NCI-H2227 (cell line): ENCODE data around the gene CREB1.

Source experiments
- DNase-seq: peaks from one replicate; lab custom pipeline; 2025; ENCODE audit not compliant: unreplicated experiment; lab: John Stamatoyannopoulos, UW

The CREB1 gene

DNA sequence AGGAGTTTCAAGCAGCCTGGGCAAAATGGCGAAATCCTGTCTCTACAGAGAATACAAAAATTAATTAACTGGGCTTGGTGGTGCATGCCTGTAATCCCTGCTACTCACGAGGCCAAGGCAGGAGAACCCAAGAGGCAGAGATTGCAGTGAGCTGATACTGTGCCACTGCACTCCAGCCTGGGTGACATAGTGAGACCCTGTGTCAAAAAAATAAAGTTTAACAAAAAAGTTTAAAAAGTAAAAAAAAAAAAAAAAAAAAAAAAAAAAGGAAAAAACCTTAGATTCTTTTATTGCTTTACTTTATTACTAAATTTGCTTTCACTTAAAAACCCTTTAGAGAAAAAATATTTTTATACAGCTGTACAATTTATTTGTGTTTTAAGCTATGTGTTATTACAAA, 10.7 kb downstream of the CREB1 start:
- no peak for DNase-seq

DNA sequence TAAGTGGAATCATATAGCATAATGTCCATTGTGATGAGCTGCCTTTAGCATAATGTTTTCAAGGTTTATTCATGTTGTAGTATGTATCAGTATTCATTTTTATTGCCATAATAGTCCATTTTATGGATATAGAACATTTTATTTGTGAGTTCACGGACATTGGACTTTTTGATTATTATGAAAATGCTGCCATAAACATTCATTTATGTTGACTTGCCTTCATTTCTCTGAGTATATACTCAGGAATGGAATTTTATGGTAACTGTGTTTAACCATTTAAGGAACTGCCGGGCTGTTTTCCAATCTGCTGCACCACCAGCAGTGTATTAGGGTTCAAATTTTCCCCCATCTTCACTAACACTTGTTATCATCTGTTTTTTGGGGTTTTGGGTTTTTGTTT, 12.2 kb downstream of the CREB1 start:
- DNase-seq = no peak

DNA sequence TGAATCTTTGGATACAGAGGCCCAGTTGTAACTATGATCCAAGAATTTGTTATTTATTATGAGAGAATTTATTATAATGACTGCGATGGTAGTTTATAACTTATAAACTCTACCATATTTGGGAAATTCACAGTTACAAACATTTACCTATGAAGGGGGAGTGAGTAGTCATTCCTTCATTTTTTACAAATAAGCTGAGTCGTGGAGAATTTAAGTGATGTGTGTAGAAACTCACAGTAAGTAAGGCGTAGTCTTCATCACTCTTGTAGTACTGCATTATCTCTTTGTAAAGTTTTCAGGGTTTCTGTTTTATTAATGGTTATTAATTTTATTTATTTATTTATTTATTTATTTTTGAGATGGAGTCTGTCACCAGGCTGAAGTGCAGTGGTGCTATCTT, 13.5 kb downstream of the CREB1 start:
- no peak for DNase-seq

DNA sequence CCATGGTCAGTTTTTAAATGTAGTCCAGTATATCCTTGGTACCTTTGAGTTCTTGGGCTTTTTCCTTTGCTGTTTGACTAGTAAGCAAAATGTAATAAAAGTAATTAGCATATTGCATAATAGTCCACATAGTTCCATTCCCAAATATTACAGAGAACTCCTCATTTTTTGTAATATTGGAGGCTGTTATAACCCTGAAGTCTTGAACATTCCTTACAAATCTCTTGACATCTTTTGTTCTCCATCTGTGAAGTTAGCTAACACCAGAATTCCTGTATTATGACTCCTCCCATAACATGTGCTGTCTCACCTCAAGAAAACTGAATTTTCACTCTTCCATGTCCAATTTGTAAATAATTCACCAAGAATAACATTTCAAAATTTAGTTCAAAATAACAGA, 17.1 kb downstream of the CREB1 start:
- no peak for DNase-seq

DNA sequence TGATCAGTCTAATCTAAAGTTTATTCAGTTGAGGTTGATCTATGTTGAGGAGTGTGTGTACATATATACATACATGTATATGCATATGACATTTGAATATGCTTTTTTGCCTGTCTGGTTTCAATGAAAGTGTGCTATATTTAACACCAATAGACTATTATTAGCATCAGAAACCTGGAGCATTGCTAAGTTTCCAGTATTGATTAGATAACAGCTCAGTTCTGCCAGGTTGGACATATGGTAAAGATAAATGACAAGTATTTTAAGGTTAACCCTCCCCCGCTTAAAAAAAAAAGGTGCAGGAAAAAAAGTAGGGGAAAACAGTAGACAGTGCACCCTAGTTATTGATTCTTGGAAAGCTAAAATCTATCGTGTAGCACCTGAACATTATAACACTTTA, 19.4 kb downstream of the CREB1 start:
- DNase-seq = no peak

DNA sequence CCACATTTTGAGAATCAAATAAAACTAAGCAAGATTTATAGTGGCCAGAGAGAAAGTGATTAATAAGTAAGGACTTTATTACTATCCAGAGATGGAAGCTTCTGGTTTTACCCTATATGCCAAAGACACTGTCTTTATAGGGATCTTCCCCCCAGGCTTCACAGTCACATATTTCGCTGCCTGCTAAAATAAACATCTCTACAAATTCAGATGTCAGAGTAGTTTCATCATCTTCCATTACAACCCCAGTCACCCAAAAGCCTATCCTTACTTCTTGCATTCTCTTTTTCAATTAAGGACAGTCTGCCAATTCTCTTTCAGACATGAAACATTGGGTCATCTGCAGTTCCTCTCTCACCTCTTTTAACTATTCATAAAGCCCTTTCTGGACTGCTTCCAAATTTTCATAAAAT, 28.3 kb downstream of the CREB1 start:
- DNase-seq = no peak

DNA sequence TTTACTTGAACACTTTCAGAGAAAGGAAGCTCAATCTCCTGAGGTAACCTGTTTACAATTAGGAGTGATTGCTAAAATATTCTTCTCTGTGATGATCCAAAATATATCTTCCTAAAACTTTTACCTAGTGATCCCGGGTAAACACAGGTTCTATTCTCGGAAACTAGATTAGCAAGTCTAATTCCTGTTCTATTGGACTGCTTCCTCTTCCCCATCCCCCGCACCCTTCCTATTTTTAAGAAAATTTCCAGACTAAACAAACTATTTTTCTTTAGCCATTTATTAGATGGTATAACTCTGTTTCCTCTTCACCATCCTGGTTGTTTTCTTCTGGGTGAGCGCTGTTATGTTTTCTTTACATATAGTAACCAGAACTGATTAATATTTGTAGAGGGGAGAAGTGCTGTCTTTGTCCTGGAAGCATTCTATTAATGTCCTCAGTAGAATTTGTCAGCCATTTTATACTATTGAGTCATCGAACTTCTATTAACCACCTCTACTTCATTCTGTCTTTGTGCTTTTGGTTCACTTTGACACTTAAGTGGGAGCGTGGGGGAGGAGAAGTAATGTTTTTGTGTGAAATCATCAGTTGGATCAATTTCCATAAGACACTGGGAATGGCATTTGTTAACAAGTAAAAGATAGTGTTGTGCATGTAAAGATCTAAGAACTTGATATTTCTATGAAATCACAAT, 31.8 kb downstream of the CREB1 start:
- DNase-seq = no peak

DNA sequence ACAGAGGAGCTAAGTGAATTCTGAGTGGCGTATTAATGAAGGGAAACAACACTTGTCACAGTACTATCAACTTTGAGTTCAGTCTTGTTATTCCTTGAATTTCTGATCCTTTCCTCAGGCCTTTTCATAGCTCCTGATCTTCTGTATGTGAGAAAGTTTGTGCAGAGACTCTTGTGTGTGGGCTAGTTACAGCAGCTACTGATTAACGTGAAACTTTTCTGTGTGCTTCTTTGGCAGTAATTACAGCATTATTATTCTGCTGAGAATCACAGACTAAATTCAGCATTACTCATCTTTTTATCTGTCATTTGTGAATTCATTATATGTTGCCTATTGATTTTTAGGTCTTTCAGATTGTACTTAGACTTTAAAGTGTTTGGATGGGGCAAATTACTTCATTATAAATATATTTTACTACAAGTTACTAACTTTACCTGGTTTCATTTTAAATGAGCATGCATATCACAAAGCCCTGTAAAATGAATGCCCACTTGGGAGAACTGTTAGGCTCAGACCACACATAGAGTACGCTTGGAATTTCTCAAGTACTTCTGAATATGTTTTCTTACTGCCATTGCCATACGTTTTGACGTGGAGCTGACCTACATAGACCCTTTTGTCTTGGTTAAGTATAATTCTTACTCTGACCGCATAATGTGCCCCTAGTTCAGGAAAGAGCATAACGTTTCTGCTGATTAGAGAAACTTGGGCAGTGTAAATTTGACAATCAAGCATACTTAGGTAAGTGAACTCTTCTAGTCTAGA, 36.2 kb downstream of the CREB1 start:
- no peak for DNase-seq

DNA sequence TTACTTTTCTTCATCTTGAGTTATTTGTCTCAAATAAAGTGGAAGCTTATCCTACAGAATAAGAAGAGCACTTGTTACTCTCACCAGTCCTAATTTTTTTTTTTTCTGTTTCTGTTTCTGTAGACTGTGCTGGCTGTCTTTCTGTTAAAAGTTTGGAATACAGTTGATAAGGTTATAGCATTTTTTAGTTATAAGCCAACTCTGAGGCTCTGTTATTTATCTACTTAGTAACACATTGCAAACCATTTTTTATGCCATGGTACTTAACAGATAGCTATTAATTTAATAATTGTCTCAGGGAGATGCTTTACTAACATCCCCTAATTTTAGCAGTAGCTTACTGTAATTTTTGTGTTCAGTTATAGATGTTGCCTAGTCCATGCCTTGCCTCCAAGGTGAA, 37.9 kb downstream of the CREB1 start:
- DNase-seq = no peak

DNA sequence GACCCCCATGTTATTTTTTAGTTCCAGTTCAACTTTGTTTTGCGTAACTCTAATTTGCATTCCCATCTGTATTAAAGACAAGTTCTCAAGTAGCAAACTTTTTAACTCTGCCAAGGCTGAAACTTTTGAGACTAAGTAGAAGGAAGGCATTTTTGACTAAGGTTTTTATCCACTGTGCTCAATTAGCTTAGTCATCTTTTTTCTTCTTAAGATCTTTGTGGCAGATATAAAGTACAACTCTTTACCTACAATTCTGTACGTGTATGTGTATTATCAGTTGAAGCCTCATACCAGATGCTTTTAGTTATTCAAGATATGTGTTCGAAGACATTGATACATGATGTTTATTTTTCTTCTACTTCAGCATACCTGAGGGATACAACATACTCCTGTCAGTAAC, 41.6 kb downstream of the CREB1 start:
- DNase-seq = no peak

DNA sequence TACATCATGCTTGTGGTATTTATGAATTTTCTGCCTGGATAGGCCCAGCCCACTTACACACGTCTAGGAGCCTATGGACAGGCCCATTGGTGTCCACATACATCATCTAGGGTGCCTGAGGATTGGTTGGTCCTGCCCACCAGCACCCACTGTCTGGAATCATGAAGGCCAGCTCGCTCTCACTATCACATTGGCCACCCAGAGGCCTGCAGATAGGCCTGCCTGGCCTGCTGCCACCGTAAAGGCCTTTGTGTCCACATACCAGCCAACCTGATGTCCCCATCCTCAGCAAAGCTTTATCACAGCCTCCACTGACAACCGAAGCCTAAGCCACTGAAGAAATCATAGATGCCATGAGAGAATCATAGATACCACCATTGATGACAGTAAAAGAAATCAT, 55.2 kb downstream of the CREB1 start:
- DNase-seq = no peak

DNA sequence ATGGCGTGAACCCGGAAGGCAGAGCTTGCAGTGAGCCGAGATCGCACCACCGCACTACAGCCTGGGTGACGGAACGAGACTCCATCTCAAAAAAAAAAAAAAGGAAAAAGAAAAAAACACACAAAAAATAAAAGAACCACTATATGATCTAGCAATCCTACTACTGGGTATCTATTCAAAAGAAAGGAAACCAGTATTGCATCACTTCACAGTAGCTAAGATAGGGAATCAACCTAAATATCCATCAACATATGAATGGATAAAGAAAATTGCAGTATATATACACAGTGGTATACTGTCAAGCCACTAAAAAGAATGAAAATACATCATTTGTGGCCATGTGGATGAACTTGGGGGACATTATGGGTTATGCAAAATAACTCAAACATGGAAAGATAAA, 57.5 kb downstream of the CREB1 start:
- no peak for DNase-seq

DNA sequence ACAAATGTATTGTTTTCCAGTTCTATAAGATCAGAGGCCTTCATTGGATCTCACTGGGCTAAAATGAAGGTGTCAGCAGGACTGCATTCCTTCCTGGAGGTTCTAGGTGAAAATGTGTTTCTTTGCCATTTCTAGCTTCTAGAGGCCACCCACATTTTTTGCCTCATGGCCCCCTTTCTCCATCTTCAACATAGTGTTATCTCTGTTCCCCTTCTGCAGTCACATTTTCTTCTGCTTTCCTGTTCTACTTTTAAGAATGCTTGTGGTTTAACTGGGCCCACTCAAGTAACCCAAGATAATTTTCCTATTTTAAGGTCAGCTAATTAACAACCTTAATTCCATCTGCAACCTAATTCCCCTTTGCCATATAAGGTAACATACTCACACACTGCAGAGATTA, 59.4 kb downstream of the CREB1 start:
- DNase-seq = no peak

DNA sequence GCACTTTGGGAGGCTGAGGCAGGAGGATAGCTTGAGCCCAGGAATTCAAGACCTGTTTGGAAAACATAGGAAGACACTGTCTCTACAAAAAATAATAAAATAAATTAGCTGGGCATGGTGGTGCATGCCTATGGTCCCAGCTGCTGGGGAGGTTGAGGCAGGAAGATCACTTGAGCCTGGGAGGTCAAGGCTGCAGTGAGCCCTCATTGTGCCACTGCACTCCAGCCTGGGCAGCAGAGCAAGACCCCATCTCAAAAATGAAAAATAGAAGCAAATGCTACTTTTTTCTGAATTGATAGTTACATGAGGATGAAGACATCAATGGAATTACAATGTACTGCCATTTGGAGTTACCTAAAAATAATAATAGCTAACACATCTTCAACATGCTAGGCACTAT, 63.5 kb downstream of the CREB1 start:
- DNase-seq = no peak

DNA sequence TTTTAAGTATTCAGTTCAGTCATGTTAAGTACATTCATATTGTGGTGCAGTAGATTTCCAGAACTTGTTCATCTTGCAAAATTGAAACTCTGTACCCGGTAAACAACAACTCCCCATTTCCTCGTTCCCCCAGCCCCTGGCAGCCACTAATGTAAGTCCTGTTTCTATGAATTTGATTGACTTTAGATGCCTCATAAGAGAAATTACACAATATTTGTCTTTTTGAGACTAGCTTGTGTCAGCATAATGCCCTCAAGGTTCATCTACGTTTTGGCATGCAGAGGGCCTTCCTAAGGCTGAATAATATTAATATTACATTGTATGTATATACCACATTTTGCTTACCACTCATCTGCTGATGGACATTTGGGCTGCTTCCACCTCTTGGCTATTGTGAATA, 64.5 kb downstream of the CREB1 start:
- DNase-seq = no peak

DNA sequence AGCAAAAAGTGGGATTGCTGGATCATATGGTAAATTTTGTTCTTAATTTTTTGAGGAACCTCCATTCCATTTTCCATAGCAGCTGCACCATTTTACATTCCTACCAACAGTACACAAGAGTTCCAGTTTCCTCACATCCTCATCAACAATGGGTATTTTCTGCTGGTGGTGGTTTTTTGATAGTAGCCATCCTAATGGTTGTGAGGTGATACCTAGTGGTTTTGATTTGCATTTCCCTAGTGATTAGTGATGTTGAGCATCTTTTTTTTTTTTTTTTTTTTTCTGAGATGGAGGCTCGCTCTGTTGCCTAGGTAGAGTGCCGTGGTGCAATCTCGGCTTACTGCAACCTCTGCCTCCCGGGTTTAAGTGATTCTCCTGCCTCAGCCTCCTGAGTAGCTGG, 65.0 kb downstream of the CREB1 start:
- DNase-seq = no peak

DNA sequence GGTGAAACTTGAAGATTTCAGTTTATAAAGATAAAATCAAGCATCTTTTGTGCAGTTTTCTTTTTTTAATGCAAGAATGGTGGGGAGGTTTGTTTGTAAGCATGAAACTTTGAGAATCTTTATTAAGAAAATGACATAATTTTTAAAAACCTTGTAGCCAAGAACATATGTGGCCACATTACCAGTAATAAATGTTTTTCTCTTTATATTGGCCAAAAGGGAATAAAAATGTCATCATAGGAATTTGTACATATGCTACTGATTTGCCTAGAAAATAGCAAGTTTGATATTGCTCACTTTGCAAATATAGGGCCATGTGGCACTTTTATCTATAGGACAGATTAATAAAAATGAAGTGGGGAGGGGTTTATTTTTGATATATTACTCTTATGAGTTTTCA, 69.9 kb downstream of the CREB1 start:
- DNase-seq = no peak

DNA sequence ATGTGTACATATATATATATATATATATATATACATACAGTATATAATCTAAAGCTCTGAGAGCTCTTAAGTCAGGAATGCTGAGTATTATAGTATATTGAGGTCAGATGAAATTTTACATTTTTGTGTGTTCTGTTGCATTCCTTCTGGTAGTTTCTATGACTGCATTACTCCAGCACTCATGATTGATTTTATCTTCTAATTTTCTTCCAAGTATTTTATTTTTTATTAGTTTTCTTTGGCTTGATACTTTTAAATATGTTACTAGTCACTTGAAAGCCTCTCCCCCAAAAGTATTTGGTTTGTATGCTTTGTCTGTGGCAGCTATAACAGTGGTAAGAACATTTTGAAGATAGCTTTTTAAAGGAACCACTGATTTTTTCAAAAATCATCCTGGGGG, 70.5 kb downstream of the CREB1 start:
- DNase-seq = no peak

DNA sequence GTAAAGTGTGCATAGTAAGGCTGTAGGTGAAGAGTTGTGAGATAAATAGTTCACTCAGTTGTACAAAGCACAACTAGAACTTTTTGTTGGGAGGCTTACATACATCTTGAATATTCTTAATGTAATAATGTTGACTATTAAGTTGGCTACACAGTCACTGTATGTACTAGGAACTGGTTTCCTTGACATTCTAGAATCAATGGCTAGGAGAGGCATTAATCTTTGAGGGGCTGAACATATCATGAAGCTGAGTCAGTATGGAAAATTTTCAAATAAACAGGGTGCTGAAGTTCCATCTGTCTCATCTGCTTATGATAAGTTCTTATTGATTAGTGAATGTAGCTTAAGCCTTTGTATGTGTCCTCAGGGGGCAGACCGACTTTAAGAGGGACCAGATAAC, 72.0 kb downstream of the CREB1 start:
- no peak for DNase-seq

DNA sequence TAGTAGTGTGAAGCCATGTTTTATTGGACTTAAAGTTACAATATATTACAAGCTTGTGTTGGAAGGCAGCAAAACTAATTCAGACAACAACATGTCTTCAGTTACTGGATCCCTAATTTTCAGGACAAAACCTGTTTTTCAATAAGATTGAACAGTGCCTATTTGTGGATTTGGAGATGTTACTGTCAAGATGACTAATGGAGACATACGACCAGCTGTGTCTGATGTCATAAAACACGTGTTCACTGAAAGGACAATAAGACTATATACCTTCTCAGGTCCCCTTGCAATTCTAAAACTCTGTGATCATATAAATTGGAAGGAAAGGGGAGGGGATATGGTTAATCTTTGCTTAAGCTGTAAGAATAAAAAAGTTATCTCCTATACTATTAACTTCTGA, 73.7 kb downstream of the CREB1 start:
- no peak for DNase-seq

DNA sequence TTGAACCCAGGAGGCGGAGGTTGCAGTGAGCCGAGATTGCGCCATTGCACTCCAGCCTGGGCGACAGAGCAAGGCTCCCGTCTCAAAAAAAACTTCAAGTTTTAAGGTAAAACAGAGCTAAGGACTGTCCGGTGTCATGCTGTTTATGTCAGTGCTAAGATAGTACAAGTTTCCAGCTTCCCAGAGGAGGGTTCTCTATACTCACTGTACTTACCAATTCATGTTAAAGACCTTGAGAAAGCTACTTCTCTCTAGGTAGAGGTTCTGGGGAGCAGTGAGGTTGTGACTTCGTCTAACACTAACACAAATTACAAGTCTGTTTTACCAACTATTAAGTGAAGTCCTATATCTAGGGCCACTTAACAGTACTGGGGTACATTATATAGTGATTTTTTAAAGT, 76.6 kb downstream of the CREB1 start:
- no peak for DNase-seq

DNA sequence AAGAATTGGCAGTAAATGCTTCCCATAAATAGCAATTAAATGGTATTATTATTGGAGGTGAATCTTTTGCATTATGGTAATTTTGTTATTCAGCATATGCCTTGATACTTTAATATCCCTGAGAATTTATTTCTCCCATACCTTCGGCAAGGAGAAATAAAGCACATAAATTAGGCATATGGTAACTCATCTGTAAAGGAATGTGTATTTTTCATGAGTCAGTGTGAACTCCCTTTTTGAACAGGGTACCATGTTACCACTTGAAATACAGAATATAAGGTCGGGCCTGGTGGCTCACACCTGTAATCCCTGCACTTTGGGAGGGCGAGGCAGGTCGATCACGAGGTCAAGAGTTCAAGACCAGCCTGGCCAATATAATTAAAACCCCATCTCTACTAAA, 77.1 kb downstream of the CREB1 start:
- no peak for DNase-seq

DNA sequence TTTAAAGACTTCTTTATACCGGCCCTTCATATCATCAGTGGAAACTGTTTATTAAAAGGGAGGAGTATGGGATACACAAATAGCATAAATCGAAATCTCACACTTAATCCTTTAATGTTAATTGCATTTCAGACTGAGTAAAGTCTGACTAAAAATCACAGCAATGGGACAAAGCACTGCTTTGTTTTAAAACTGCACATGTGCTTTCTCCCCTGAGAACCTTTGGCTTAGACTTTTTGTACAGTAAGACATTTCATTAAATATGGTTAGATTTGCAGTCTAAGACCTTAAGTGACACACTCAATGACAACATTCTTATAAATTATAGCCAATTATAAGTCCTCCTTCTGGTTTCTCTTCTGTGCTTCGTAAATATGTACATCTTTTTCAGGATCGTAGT, 83.0 kb downstream of the CREB1 start:
- no peak for DNase-seq
